Adrenal gland (tissue), 12 donors: ENCODE data around the gene XPR1. TPM values are rescaled to one million over a fixed set of nuclear protein-coding genes. Genes with fewer than 3 reads are reported as not detected.

Source experiments
- DNase-seq, 7 donors: peaks; one replicate each; pipeline ENCODE4 v3.0.0-alpha.2; 2019 to 2020
- H3K27ac ChIP-seq, 5 donors: fragments of 200-600 bp; sonication (generic) in 4 of 5; 1 replicate in 3 of 5; 2 replicates in 2 of 5; pipeline versions ENCODE4 v1.5.1 to v1.8.0; 2016 to 2020; ENCODE audit warnings: mild to moderate bottlenecking in 1 of 5
- H3K27me3 ChIP-seq: fragments of 200-600 bp; 2 replicates; pipeline ENCODE4 v1.8.0; 2021
- H3K36me3 ChIP-seq, 2 donors: fragments of 200-600 bp; replicated peaks in 1 of 2; 1 replicate in 1 of 2; 2 replicates in 1 of 2; pipeline versions ENCODE4 v1.5.1 to v1.8.0; 2018 to 2022
- H3K4me1 ChIP-seq, 2 donors: fragments of 200-600 bp; replicated peaks in 1 of 2; 1 replicate in 1 of 2; 2 replicates in 1 of 2; pipeline versions ENCODE4 v1.5.1 to v1.8.0; 2018 to 2021
- H3K4me3 ChIP-seq, 4 donors: fragments of 200-600 bp; sonication (generic) in 3 of 4; one replicate each; pipeline ENCODE4 v1.5.1; 2016 to 2018
- H3K9me3 ChIP-seq, 3 donors: fragments of 200-600 bp; sonication (generic) in 1 of 3; replicated peaks in 1 of 3; 1 replicate in 2 of 3; 2 replicates in 1 of 3; pipeline versions ENCODE4 v1.5.1 to v1.8.0; 2016 to 2021
- CTCF ChIP-seq, 6 experiments: fragments of 450-650 bp in 4 of 6; fragments of 200-600 bp in 2 of 6; sonication (generic) in 1 of 6; IDR thresholded peaks; 1 replicate in 5 of 6; 2 replicates in 1 of 6; pipeline versions ENCODE4 v1.5.1 to v1.8.0; 2016 to 2021; ENCODE audit warnings: antibody characterized with exemption in 6 of 6, mild to moderate bottlenecking in 2 of 6, moderate library complexity in 1 of 6
- POLR2A ChIP-seq, 2 donors: fragments of 450-650 bp; IDR thresholded peaks; one replicate each; pipeline ENCODE4 v1.6.1; 2017; ENCODE audit warnings: antibody characterized with exemption in 2 of 2, mild to moderate bottlenecking in 2 of 2, moderate library complexity in 1 of 2
- WGBS, 4 donors: extraction: QIAGEN DNeasy Blood & Tissue Kit in 2 of 4; methylation state at CpG; one replicate each; pipeline versions ENCODE4 v1.1.5 to v1.1.7; 2013 to 2017; 5-methylcytosine and 5-hydroxymethylcytosine counted together
- intact Hi-C, 2 donors: fragments of 100-400 bp; cut with DNase I; formaldehyde crosslinking; loops; one replicate each; pipeline versions ENCODE4 v1.14.1 to v1.15.0; 2022 to 2023
- polyA plus RNA-seq, 3 donors: library from polyadenylated mRNA; stranded (reverse); fragments of 200-250 nt in 2 of 3; fragments of 350-450 nt in 1 of 3; fragmentation: Illumina TruSeq in 1 of 3; extraction: RNeasy Lipid Tissue Mini Kit (QIAGEN cat#74804) in 1 of 3; gene quantifications; one replicate each; pipeline ENCODE4 v1.2.3, GENCODE V29; 2013 to 2014
- total RNA-seq, 9 donors: library from RNA; depleted of rRNA in 4 of 9; stranded (reverse); fragments of >200 nt in 4 of 9; fragments of 120-200 nt in 1 of 9; fragmentation: NEBNext Ultra II Directional in 1 of 9; extraction: Animal tissue kit (Norgen Biotek cat#: 25700) in 1 of 9; gene quantifications; one replicate each; pipeline versions ENCODE4 v1.1.0 to v1.2.4, GENCODE V29; 2013 to 2023
- donor health status: healthy with polysubstance abuse.
- donor health status: Bipolar disorder and iron deficiency.
- donor health status: DM: yes; HTN: yes; CAD: no.
- donor health status: DM: no; HTN: no; CAD: no.
- donor health status: DM: no; HTN: no; CAD: no.
- donor health status: DM: yes; HTN: yes; CAD: no.

The XPR1 gene
- total and polyA plus RNA-seq, 12 donors: 4.8 to 53.0 (median 24.1) TPM

GRCh38 chr1:180754453-180754852 is 122.6 kb downstream of the XPR1 start:
- intact Hi-C loops: no loop called here
- TF ChIP-seq POLR2A (IDR thresholded peaks at IDR 0.05) (no peak), CTCF (IDR thresholded peaks at IDR 0.05) (no peak)
- Histone ChIP-seq H3K4me1 (no peaks in the 10 kb centered on the region), H3K4me3 (no peak overlapping the region), H3K27me3 (no peaks in the 10 kb centered on the region), H3K9me3 (peaks cover 0 to 4% (median 0%) of the 10 kb centered on the region in 3 donors), H3K36me3 (no peaks in the 10 kb centered on the region), H3K27ac (no peak overlapping the region)
- 96 to 99% (median 98%) methylated on average over 7 of the region's 7 CpGs for WGBS, 4 donors
- DNase-seq: no peak

GRCh38 chr1:180757657-180758056 is 125.8 kb downstream of the XPR1 start:
- intact Hi-C loops: no loop called here
- no peaks in the 10 kb centered on the region for H3K9me3 ChIP-seq
- no peaks in the 10 kb centered on the region for H3K27me3 ChIP-seq
- H3K4me3 ChIP-seq: no peak overlapping the region
- no peaks in the 10 kb centered on the region for H3K36me3 ChIP-seq
- no peak for TF ChIP-seq POLR2A (IDR thresholded peaks at IDR 0.05)
- no peak for TF ChIP-seq CTCF (IDR thresholded peaks at IDR 0.05)
- 100% methylated on average over 1 of the region's 1 CpG for WGBS, 4 donors
- no peak for DNase-seq
- H3K27ac ChIP-seq: no peak overlapping the region
- H3K4me1 ChIP-seq: no peaks in the 10 kb centered on the region

- intact Hi-C loops: no loop called here
- H3K4me3 ChIP-seq: no peak overlapping the region
- H3K36me3 ChIP-seq: no peaks in the 10 kb centered on the region
- DNase-seq: no peak
- H3K27me3 ChIP-seq: no peaks in the 10 kb centered on the region
- 87 to 98% (median 90%) methylated on average over 5 of the region's 5 CpGs for WGBS, 4 donors
- no peaks in the 10 kb centered on the region for H3K4me1 ChIP-seq
- H3K9me3 ChIP-seq: no peaks in the 10 kb centered on the region
- TF ChIP-seq POLR2A (IDR thresholded peaks at IDR 0.05) (no peak), CTCF (IDR thresholded peaks at IDR 0.05) (no peak)
- no peak overlapping the region for H3K27ac ChIP-seq
Observed at GRCh38 chr1:180762796-180763195, 131.0 kb downstream of the XPR1 start.

- Histone ChIP-seq H3K36me3 (no peaks in the 10 kb centered on the region), H3K27me3 (no peaks in the 10 kb centered on the region), H3K4me1 (no peaks in the 10 kb centered on the region), H3K27ac (no peak overlapping the region), H3K4me3 (no peak overlapping the region), H3K9me3 (no peaks in the 10 kb centered on the region)
- TF ChIP-seq CTCF (IDR thresholded peaks at IDR 0.05): no peak
- no peak for TF ChIP-seq POLR2A (IDR thresholded peaks at IDR 0.05)
- DNase-seq: no peak
- intact Hi-C loops: no loop called here
- 63 to 72% (median 66%) methylated on average over 2 of the region's 2 CpGs for WGBS, 4 donors
Observed at GRCh38 chr1:180765151-180765550, 133.3 kb downstream of the XPR1 start.
